Embryonic facial prominence (tissue), 1 donor: ENCODE measurements around the gene NCAPG2.
A peak's percentile ranks its signal among the peaks of the same experiment; 100 is the strongest.

Experiments used
- DNase-seq: peaks from one replicate; pipeline ENCODE4 v3.0.0-alpha.2; 2016; ENCODE audit errors: extremely low spot score

Gene NCAPG2

GRCh38 chr7:158704524-158705233 lies at the start of gene NCAPG2:
Gene NCAPG2 (minus strand): TSS chr7:158704804. CDS start chr7:158701899, 2,905 bp downstream.
- peak; percentile 95 for DNase-seq

GRCh38 chr7:158753900-158754299 lies 49.3 kb upstream of the NCAPG2 start:
- DNase-seq: no peak

- DNase-seq: no peak
Observed at GRCh38 chr7:158751751-158752150, 47.1 kb upstream of the NCAPG2 start.

- DNase-seq: no peak
Observed at GRCh38 chr7:158751199-158751598, 46.6 kb upstream of the NCAPG2 start.

- no peak for DNase-seq
Observed at GRCh38 chr7:158750702-158751101, 46.1 kb upstream of the NCAPG2 start.

- no peak for DNase-seq
Observed at GRCh38 chr7:158749396-158749795, 44.8 kb upstream of the NCAPG2 start.

- no peak for DNase-seq
Observed at GRCh38 chr7:158748335-158748734, 43.7 kb upstream of the NCAPG2 start.

- no peak for DNase-seq
Observed at GRCh38 chr7:158747408-158747807, 42.8 kb upstream of the NCAPG2 start.

- no peak for DNase-seq
Observed at GRCh38 chr7:158746957-158747356, 42.4 kb upstream of the NCAPG2 start.

- no peak for DNase-seq
Observed at GRCh38 chr7:158745057-158745715, 40.6 kb upstream of the NCAPG2 start.

- DNase-seq: no peak
Observed at GRCh38 chr7:158744070-158744469, 39.5 kb upstream of the NCAPG2 start.

- no peak for DNase-seq
Observed at GRCh38 chr7:158743219-158743618, 38.6 kb upstream of the NCAPG2 start.

GRCh38 chr7:158742065-158742821 lies 37.6 kb upstream of the NCAPG2 start:
- DNase-seq: no peak

GRCh38 chr7:158741294-158741666 lies 36.7 kb upstream of the NCAPG2 start:
- DNase-seq: no peak

GRCh38 chr7:158740657-158741293 lies 36.2 kb upstream of the NCAPG2 start:
- DNase-seq: no peak

GRCh38 chr7:158740013-158740656 lies 35.5 kb upstream of the NCAPG2 start:
- no peak for DNase-seq

- no peak for DNase-seq
Observed at GRCh38 chr7:158738841-158739240, 34.2 kb upstream of the NCAPG2 start.

- DNase-seq: no peak
Observed at GRCh38 chr7:158737064-158737695, 32.6 kb upstream of the NCAPG2 start.

- DNase-seq: no peak
Observed at GRCh38 chr7:158735935-158736334, 31.3 kb upstream of the NCAPG2 start.

- DNase-seq: no peak
Observed at GRCh38 chr7:158734861-158735260, 30.3 kb upstream of the NCAPG2 start.

GRCh38 chr7:158733775-158734494 lies 29.3 kb upstream of the NCAPG2 start:
- no peak for DNase-seq
